ENCODE results near the gene UBALD1. TPM values are rescaled to one million over a fixed set of nuclear protein-coding genes. Genes with fewer than 3 reads are reported as not detected.

The UBALD1 gene
- total and polyA plus RNA-seq, 2 experiments from 2014 or later: 6.1 to 25.7 TPM

GRCh38 chr16:4616047-4616811 is 1.5 kb upstream of the UBALD1 start:
- DNase-seq (ENCODE audit: low spot score): peak; percentile 100
- no peaks in the 10 kb centered on the region for H3K9me2 ChIP-seq (replicated peaks; ENCODE audit: insufficient read depth)
- H3K36me3 ChIP-seq (replicated peaks; ENCODE audit: insufficient read depth, low read depth): no peaks in the 10 kb centered on the region
- peak overlapping the region; percentile 98 for H3K4me2 ChIP-seq
- peak overlapping the region; percentile 61 for H2AFZ ChIP-seq
- H3K4me3 ChIP-seq: peak overlapping the region; percentile 24
- H3K9me3 ChIP-seq (ENCODE audit: low read depth): no peaks in the 10 kb centered on the region
- H4K20me1 ChIP-seq (ENCODE audit: insufficient read depth, poor library complexity, severe bottlenecking): peaks cover 24% of the 10 kb centered on the region
- H3K4me1 ChIP-seq (ENCODE audit: insufficient read depth): peaks cover 52% of the 10 kb centered on the region
- H3K79me2 ChIP-seq: peaks cover 53% of the 10 kb centered on the region
- no peaks in the 10 kb centered on the region for H3K27me3 ChIP-seq
- TF ChIP-seq CTCF (IDR thresholded peaks at IDR 0.05; ENCODE audit: poor library complexity) (peak; percentile 39), EZH2 (IDR thresholded peaks at IDR 0.05; ENCODE audit: borderline replicate concordance) (no peak), EZH2phosphoT487 (IDR thresholded peaks at IDR 0.05; ENCODE audit: low read depth, severe bottlenecking, unreplicated experiment) (no peak)
- H3K27ac ChIP-seq: peak overlapping the region; percentile 97
- WGBS (ENCODE audit: low lambda C conversion rate, missing lambda C conversion rate): 2% methylated on average over 52 of the region's 57 CpGs

- Histone ChIP-seq H3K4me1 (ENCODE audit: insufficient read depth) (peaks cover 55% of the 10 kb centered on the region), H2AFZ (peak overlapping the region; percentile 93), H3K27ac (peak overlapping the region; percentile 88), H3K27me3 (no peaks in the 10 kb centered on the region), H3K9me2 (replicated peaks; ENCODE audit: insufficient read depth) (no peaks in the 10 kb centered on the region), H3K79me2 (peaks cover 60% of the 10 kb centered on the region), H4K20me1 (ENCODE audit: insufficient read depth, poor library complexity, severe bottlenecking) (peaks cover 31% of the 10 kb centered on the region), H3K9me3 (ENCODE audit: low read depth) (no peaks in the 10 kb centered on the region), H3K4me3 (no peak overlapping the region), H3K36me3 (replicated peaks; ENCODE audit: insufficient read depth, low read depth) (no peaks in the 10 kb centered on the region), H3K4me2 (peak overlapping the region; percentile 98)
- WGBS (ENCODE audit: low lambda C conversion rate, missing lambda C conversion rate): 94% methylated on average over 38 of the region's 39 CpGs
- no peak for TF ChIP-seq CTCF (IDR thresholded peaks at IDR 0.05; ENCODE audit: poor library complexity)
- TF ChIP-seq EZH2phosphoT487 (IDR thresholded peaks at IDR 0.05; ENCODE audit: low read depth, severe bottlenecking, unreplicated experiment): no peak
- TF ChIP-seq EZH2 (IDR thresholded peaks at IDR 0.05; ENCODE audit: borderline replicate concordance): no peak
- DNase-seq (ENCODE audit: low spot score): no peak
Observed at GRCh38 chr16:4615384-4616046, 827 bp upstream of the UBALD1 start.

GRCh38 chr16:4613636-4614570 is 785 bp downstream of the UBALD1 start:
- peak overlapping the region; percentile 98 for H3K4me2 ChIP-seq
- H2AFZ ChIP-seq: peak overlapping the region; percentile 31
- no peaks in the 10 kb centered on the region for H3K27me3 ChIP-seq
- DNase-seq (ENCODE audit: low spot score): peak; percentile 68
- H3K4me1 ChIP-seq (ENCODE audit: insufficient read depth): peaks cover 48% of the 10 kb centered on the region
- H3K36me3 ChIP-seq (replicated peaks; ENCODE audit: insufficient read depth, low read depth): no peaks in the 10 kb centered on the region
- H3K27ac ChIP-seq: peak overlapping the region; percentile 88
- H4K20me1 ChIP-seq (ENCODE audit: insufficient read depth, poor library complexity, severe bottlenecking): peaks cover 36% of the 10 kb centered on the region
- 3% methylated on average over 40 of the region's 92 CpGs for WGBS (ENCODE audit: low lambda C conversion rate, missing lambda C conversion rate)
- peak overlapping the region; percentile 94 for H3K4me3 ChIP-seq
- no peaks in the 10 kb centered on the region for H3K9me2 ChIP-seq (replicated peaks; ENCODE audit: insufficient read depth)
- H3K9me3 ChIP-seq (ENCODE audit: low read depth): no peaks in the 10 kb centered on the region
- peaks cover 64% of the 10 kb centered on the region for H3K79me2 ChIP-seq
- TF ChIP-seq EZH2phosphoT487 (IDR thresholded peaks at IDR 0.05; ENCODE audit: low read depth, severe bottlenecking, unreplicated experiment) (no peak), CTCF (IDR thresholded peaks at IDR 0.05; ENCODE audit: poor library complexity) (no peak), EZH2 (IDR thresholded peaks at IDR 0.05; ENCODE audit: borderline replicate concordance) (no peak)

Data from hepatocyte (in vitro differentiated cells).